ENCODE results near the gene ST3GAL5.

The ST3GAL5 gene

DNA sequence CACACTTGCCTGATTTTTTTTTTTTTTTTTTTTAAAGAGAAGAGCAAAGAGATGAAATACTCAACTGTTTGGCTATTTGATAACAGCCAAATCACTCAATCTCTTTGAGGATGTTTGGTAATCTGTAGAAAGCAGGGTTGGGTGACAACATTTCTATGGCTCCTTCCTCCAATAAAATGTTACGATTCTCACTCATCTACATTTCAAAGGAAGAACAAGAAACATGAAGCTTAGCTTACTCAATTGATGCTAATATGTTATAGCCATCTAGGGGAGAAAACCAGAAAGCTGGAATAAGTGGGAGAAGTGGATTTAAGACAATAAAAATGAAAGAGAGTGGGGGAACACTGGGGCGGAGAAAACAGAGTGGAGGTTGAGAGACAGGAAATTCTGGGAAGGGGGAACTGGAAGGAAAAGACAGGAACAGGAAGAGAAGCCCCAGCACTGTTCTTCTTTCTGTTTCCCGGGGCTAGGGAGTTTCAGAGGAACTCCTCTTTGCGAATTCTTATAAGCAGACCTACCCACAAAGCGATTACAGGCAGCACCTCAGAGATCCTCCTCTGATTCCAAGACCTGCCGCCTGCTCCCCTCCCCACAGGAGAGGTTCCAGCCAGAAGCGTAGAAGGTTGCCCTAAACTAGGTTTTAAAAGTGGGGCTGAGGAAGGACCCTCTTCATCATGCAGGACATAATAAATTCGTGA is 13.3 kb downstream of the ST3GAL5 start:
- H3K27ac ChIP-seq (ENCODE audit: low read length), result no peak overlapping the region

DNA sequence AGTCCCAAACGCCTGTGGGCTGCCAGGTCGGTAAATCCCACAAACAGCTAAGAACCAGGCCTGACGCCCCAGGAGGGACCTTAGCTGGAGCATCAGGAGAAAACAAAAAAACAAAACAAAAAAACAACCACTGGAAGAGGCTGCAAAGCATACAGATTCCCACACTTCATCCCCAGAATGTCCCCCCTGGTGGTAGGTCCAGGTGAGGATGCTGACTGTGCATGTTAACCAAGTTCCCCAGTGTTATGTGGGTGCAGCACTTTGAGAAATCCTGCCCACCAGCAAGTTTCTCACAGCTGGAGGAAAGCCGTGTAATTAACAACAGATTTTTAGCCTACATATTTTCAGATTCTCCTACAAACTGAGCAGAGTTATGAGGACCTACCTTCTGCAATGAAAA is 15.1 kb downstream of the ST3GAL5 start:
- H3K9ac ChIP-seq (ENCODE audit: low read length in 2 of 2), result no peak overlapping the region
- no peak overlapping the region for H3K27ac ChIP-seq (ENCODE audit: low read length)
- H3K27me3 ChIP-seq (ENCODE audit: control insufficient read depth in 1 of 2, insufficient read depth in 2 of 2, low read length in 2 of 2), result no peaks in the 10 kb centered on the region
- no peak overlapping the region for H3K4me3 ChIP-seq (ENCODE audit: low read length in 2 of 2)
- H3K4me1 ChIP-seq (ENCODE audit: control insufficient read depth, insufficient read depth, low read length), result no peaks in the 10 kb centered on the region
- no peaks in the 10 kb centered on the region for H3K36me3 ChIP-seq (ENCODE audit: control insufficient read depth in 2 of 2, insufficient read depth in 2 of 2, low read length in 2 of 2)
- H3K9me3 ChIP-seq (ENCODE audit: control insufficient read depth in 2 of 2, low read length in 2 of 2), result no peaks in the 10 kb centered on the region

More for the DNA sequence above, 13.3 kb downstream of the ST3GAL5 start:
- no peaks in the 10 kb centered on the region for H3K27me3 ChIP-seq (ENCODE audit: control insufficient read depth in 1 of 2, insufficient read depth in 2 of 2, low read length in 2 of 2)
- H3K4me3 ChIP-seq (ENCODE audit: low read length in 2 of 2), result no peak overlapping the region
- no peaks in the 10 kb centered on the region for H3K9me3 ChIP-seq (ENCODE audit: control insufficient read depth in 2 of 2, low read length in 2 of 2)
- H3K9ac ChIP-seq (ENCODE audit: low read length in 2 of 2), result no peak overlapping the region
- no peaks in the 10 kb centered on the region for H3K4me1 ChIP-seq (ENCODE audit: control insufficient read depth, insufficient read depth, low read length)
- no peaks in the 10 kb centered on the region for H3K36me3 ChIP-seq (ENCODE audit: control insufficient read depth in 2 of 2, insufficient read depth in 2 of 2, low read length in 2 of 2)

DNA sequence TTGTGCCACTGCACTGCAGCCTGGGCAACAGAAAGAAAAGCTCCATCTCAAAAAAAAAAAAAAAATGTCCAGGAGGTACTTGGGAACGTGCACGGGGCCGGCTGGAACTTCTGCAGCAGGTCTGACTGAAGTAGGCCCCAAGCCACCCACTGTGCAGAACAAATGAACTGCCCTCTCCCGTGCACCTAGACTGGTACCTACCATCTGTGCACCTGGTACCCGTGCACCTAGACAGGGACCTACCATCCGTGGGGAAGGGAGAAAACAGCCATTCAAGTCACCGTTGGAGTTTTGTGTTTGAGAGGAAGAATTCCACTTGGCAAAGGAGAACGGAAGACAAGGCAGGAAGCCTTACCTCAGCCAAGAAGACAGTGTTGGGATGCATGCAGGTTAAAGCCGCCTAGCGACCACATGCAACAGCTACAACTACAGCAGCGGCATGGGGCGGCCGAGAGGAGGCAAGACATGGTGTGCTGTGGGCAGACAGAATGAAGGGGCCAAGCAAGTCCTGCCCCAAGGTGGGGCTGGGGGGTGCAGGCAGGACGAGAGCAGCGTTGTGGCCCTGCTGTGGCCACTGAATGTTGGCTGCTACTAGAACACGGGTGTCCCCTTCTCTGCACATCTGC is 16.1 kb downstream of the ST3GAL5 start:
- H3K4me3 ChIP-seq (ENCODE audit: low read length in 2 of 2), result no peak overlapping the region

DNA sequence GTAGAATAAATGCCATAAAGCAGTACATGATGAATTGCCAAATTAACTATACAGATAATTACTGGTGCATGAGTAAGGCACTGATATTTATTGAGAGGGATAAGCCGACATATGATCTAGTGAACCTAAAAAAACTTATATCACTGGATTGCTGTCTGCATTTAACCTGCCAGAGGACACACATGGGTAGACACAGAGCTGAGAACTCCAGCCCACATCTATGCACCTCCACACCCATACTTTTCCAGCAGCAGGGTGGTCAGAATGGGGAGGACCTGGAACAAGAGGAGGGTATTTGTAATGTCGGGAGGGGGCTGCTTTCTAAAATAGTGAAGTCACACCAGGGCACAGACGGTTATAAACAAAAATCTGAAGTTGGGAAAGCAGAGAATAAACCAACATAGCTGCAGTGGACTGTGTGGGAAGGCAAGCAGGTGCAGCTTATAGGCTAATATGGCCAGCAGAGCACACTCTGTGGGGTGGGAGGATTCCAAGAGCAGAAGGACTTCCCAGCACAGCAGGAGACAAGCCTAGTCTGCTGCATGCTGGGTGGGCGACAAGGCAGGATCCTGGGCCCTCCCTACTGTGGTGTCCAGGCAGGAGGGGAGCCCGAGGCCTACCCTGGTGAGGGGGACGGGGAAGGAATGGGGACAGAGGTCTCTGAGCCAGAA is 17.2 kb downstream of the ST3GAL5 start:
- no peaks in the 10 kb centered on the region for H3K36me3 ChIP-seq (ENCODE audit: control insufficient read depth in 2 of 2, insufficient read depth in 2 of 2, low read length in 2 of 2)
- no peaks in the 10 kb centered on the region for H3K9me3 ChIP-seq (ENCODE audit: control insufficient read depth in 2 of 2, low read length in 2 of 2)
- H3K4me1 ChIP-seq (ENCODE audit: control insufficient read depth, insufficient read depth, low read length), result no peaks in the 10 kb centered on the region
- H3K27ac ChIP-seq (ENCODE audit: low read length), result no peak overlapping the region
- no peaks in the 10 kb centered on the region for H3K27me3 ChIP-seq (ENCODE audit: control insufficient read depth in 1 of 2, insufficient read depth in 2 of 2, low read length in 2 of 2)
- no peak overlapping the region for H3K9ac ChIP-seq (ENCODE audit: low read length in 2 of 2)
- H3K4me3 ChIP-seq (ENCODE audit: low read length in 2 of 2), result no peak overlapping the region

More for the DNA sequence above, 16.1 kb downstream of the ST3GAL5 start:
- no peaks in the 10 kb centered on the region for H3K36me3 ChIP-seq (ENCODE audit: control insufficient read depth in 2 of 2, insufficient read depth in 2 of 2, low read length in 2 of 2)
- H3K9ac ChIP-seq (ENCODE audit: low read length in 2 of 2), result no peak overlapping the region
- H3K27me3 ChIP-seq (ENCODE audit: control insufficient read depth in 1 of 2, insufficient read depth in 2 of 2, low read length in 2 of 2), result no peaks in the 10 kb centered on the region
- H3K27ac ChIP-seq (ENCODE audit: low read length), result no peak overlapping the region
- no peaks in the 10 kb centered on the region for H3K9me3 ChIP-seq (ENCODE audit: control insufficient read depth in 2 of 2, low read length in 2 of 2)
- H3K4me1 ChIP-seq (ENCODE audit: control insufficient read depth, insufficient read depth, low read length), result no peaks in the 10 kb centered on the region

DNA sequence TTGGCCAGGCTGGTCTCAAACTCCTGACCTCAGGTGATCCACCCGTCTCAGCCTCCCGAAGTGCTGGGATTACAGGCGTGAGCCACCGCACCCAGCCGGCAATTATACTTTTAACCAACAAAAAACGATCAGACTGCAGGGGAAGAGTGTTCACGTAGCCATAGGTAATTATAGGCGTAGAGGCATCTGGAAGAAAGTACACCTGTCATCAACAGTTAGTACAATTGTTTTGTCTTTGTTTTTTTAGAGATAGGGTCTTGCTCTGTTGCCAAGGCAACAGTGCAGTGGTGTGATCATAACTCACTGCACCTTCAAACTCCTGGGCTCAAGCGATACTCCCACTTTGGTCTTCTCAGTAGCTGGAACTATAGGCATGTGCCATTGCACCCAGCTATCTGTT is 20.0 kb downstream of the ST3GAL5 start:
- H3K9me3 ChIP-seq (ENCODE audit: control insufficient read depth in 2 of 2, low read length in 2 of 2), result no peaks in the 10 kb centered on the region
- H3K4me3 ChIP-seq (ENCODE audit: low read length in 2 of 2), result no peak overlapping the region
- H3K27ac ChIP-seq (ENCODE audit: low read length), result no peak overlapping the region
- H3K4me1 ChIP-seq (ENCODE audit: control insufficient read depth, insufficient read depth, low read length), result peaks cover 8% of the 10 kb centered on the region
- no peak overlapping the region for H3K9ac ChIP-seq (ENCODE audit: low read length in 2 of 2)
- no peaks in the 10 kb centered on the region for H3K36me3 ChIP-seq (ENCODE audit: control insufficient read depth in 2 of 2, insufficient read depth in 2 of 2, low read length in 2 of 2)
- no peaks in the 10 kb centered on the region for H3K27me3 ChIP-seq (ENCODE audit: control insufficient read depth in 1 of 2, insufficient read depth in 2 of 2, low read length in 2 of 2)

DNA sequence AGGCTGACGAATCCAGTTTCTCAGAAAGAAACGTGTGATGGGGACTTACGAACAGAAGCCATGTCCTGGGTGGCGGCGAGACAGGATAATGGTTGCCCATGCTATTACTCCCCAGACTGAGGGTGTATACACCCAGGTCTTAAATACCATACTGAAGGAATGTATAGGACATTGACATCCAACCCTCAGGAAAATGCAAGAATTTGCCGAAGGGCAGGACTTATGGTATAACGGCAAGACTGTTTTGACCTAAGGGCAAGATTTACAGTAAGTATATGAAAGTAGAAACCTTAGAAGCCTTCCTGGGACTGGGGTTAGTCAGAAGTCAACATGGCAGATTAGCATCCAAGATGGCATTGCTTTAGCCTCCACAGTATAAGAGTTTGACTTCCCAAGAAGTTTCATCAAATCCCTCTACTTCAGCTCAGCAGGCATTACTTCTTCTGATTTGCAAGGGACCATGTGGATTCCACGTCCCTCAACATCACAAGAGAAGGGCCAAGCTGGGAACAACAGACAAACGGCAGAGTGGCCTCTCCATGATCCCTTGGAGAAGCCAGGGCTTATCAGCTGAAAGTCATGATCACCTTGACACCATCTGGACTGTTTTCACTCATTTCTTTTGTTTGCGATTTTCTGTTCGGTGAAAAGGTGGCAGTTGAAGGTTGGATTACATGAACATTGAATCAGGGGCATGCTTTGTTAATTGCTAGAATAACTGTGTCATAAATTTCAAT is 21.1 kb downstream of the ST3GAL5 start:
- H3K27ac ChIP-seq (ENCODE audit: low read length), result no peak overlapping the region
- H3K4me3 ChIP-seq (ENCODE audit: low read length in 2 of 2), result no peak overlapping the region

DNA sequence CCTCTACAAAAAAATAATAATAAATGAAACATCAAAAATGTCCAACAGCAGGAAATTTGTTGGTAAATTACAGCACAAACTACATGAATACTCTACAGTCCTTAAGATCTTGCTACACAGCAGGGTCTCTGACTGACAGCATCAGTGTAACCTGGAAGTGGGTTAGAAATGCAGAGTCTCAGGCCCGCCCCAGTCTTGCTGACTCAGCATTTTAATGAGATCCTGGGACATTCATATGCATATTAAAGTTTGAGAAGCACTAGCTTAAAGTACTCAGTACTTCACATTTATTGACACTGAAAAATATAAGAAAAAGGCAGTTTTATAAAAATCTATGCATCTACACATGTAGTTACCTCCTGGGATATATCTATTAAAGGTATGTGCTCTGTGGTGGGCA is 21.7 kb downstream of the ST3GAL5 start:
- no peaks in the 10 kb centered on the region for H3K27me3 ChIP-seq (ENCODE audit: control insufficient read depth in 1 of 2, insufficient read depth in 2 of 2, low read length in 2 of 2)
- H3K9ac ChIP-seq (ENCODE audit: low read length in 2 of 2), result no peak overlapping the region
- H3K4me3 ChIP-seq (ENCODE audit: low read length in 2 of 2), result no peak overlapping the region
- H3K27ac ChIP-seq (ENCODE audit: low read length), result no peak overlapping the region
- H3K9me3 ChIP-seq (ENCODE audit: control insufficient read depth in 2 of 2, low read length in 2 of 2), result no peaks in the 10 kb centered on the region
- H3K36me3 ChIP-seq (ENCODE audit: control insufficient read depth in 2 of 2, insufficient read depth in 2 of 2, low read length in 2 of 2), result peaks cover 0 to 2% of the 10 kb centered on the region in 2 donors
- H3K4me1 ChIP-seq (ENCODE audit: control insufficient read depth, insufficient read depth, low read length), result peaks cover 8% of the 10 kb centered on the region

More for the DNA sequence above, 21.1 kb downstream of the ST3GAL5 start:
- Histone ChIP-seq H3K9me3 (ENCODE audit: control insufficient read depth in 2 of 2, low read length in 2 of 2) (no peaks in the 10 kb centered on the region), H3K9ac (ENCODE audit: low read length in 2 of 2) (no peak overlapping the region), H3K4me1 (ENCODE audit: control insufficient read depth, insufficient read depth, low read length) (peaks cover 8% of the 10 kb centered on the region), H3K36me3 (ENCODE audit: control insufficient read depth in 2 of 2, insufficient read depth in 2 of 2, low read length in 2 of 2) (peaks cover 0 to 2% of the 10 kb centered on the region in 2 donors), H3K27me3 (ENCODE audit: control insufficient read depth in 1 of 2, insufficient read depth in 2 of 2, low read length in 2 of 2) (no peaks in the 10 kb centered on the region)

DNA sequence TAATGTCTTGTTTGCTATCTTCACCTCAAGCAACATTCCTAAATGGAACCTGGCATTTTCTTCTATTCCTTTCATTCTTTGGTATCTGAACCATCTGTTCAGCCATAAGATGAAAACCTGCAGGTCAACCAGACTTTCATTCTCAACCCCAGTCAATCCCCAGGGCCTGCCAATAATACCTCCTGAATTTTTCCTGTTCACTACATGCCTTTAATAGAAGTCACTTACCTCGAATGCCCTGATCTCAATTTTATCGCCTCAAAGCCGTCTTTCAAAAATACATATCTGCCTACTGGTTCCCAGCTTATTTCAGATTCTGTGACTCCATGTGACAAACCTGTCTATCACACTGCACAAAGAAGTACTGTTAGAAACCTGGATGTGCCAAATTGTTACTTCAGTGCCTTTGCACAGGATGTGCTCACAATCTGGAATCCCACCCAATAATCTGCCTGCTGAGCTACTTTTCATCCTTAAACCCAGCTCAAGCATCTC is 22.6 kb downstream of the ST3GAL5 start:
- no peak overlapping the region for H3K4me3 ChIP-seq (ENCODE audit: low read length in 2 of 2)
- no peaks in the 10 kb centered on the region for H3K9me3 ChIP-seq (ENCODE audit: control insufficient read depth in 2 of 2, low read length in 2 of 2)
- H3K9ac ChIP-seq (ENCODE audit: low read length in 2 of 2), result no peak overlapping the region
- H3K27me3 ChIP-seq (ENCODE audit: control insufficient read depth in 1 of 2, insufficient read depth in 2 of 2, low read length in 2 of 2), result no peaks in the 10 kb centered on the region
- no peak overlapping the region for H3K27ac ChIP-seq (ENCODE audit: low read length)
- peaks cover 0 to 2% of the 10 kb centered on the region in 2 donors for H3K36me3 ChIP-seq (ENCODE audit: control insufficient read depth in 2 of 2, insufficient read depth in 2 of 2, low read length in 2 of 2)
- peaks cover 8% of the 10 kb centered on the region for H3K4me1 ChIP-seq (ENCODE audit: control insufficient read depth, insufficient read depth, low read length)

DNA sequence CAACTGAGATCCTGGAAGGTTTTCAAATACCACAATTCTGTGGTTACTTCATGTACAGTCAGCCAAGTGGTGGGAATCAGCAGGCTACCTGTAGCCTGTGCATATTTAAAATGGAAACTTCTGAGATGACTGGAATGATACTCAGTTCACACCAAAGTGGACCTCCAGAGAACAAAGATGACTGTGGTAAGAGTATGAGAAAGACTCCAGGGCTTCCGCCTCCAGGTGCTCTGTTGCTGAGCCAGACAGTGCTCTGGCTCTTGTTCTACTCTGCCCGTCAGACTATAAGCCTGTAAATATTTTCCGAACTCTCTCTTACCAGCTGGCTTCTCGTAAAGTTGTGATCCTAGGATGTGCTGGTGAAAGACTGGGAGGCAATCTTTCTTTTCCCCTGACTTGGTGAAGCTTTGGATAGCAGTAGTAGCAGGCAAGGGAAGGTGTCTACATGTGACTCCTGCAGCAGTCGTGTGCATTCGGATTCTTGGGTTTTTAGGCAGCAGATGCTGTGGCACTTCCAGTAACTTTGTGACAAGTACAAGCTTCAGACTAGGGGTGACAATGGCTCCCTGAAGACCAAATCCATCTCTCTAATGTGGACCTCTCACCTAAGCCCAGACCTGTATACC is 23.1 kb downstream of the ST3GAL5 start:
- Histone ChIP-seq H3K27ac (ENCODE audit: low read length) (no peak overlapping the region), H3K9ac (ENCODE audit: low read length in 2 of 2) (no peak overlapping the region), H3K27me3 (ENCODE audit: control insufficient read depth in 1 of 2, insufficient read depth in 2 of 2, low read length in 2 of 2) (no peaks in the 10 kb centered on the region), H3K36me3 (ENCODE audit: control insufficient read depth in 2 of 2, insufficient read depth in 2 of 2, low read length in 2 of 2) (peaks cover 0 to 2% of the 10 kb centered on the region in 2 donors), H3K4me1 (ENCODE audit: control insufficient read depth, insufficient read depth, low read length) (peaks cover 8% of the 10 kb centered on the region), H3K4me3 (ENCODE audit: low read length in 2 of 2) (no peak overlapping the region), H3K9me3 (ENCODE audit: control insufficient read depth in 2 of 2, low read length in 2 of 2) (no peaks in the 10 kb centered on the region)

DNA sequence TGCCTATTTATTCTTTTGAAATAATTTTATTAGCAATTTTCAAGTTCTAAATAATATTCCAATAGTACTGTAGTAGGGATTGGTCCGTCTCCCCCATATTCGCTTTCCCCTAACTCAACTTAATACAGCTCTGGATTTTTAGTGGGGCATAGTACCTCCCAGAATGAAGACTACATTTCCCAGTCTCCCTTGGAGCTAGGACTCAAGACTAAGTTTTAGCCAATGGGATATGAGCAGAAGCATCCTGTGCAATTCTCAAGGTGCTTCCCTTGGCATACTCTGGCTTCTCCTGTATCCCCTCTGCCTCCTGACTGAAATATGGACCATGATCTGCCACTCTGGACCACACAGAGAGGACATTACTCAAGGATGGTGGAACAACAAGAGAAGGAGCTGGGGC is 24.1 kb downstream of the ST3GAL5 start:
- Histone ChIP-seq H3K27ac (ENCODE audit: low read length) (no peak overlapping the region), H3K9ac (ENCODE audit: low read length in 2 of 2) (no peak overlapping the region), H3K9me3 (ENCODE audit: control insufficient read depth in 2 of 2, low read length in 2 of 2) (no peaks in the 10 kb centered on the region), H3K4me1 (ENCODE audit: control insufficient read depth, insufficient read depth, low read length) (peaks cover 8% of the 10 kb centered on the region), H3K27me3 (ENCODE audit: control insufficient read depth in 1 of 2, insufficient read depth in 2 of 2, low read length in 2 of 2) (no peaks in the 10 kb centered on the region), H3K36me3 (ENCODE audit: control insufficient read depth in 2 of 2, insufficient read depth in 2 of 2, low read length in 2 of 2) (peaks cover 0 to 4% of the 10 kb centered on the region in 2 donors), H3K4me3 (ENCODE audit: low read length in 2 of 2) (no peak overlapping the region)

Measured in stomach smooth muscle (tissue), 2 donors.